ENCODE results near the gene ACIN1. TPM values are rescaled to one million over a fixed set of nuclear protein-coding genes. Genes with fewer than 3 reads are reported as not detected.

ACIN1 gene
- total and polyA plus RNA-seq, 9 of the 15 experiments (the other 6 are each of a cell fraction or from before 2014, with no cell fraction given), result 5.0 to 196 (median 129) TPM

DNA sequence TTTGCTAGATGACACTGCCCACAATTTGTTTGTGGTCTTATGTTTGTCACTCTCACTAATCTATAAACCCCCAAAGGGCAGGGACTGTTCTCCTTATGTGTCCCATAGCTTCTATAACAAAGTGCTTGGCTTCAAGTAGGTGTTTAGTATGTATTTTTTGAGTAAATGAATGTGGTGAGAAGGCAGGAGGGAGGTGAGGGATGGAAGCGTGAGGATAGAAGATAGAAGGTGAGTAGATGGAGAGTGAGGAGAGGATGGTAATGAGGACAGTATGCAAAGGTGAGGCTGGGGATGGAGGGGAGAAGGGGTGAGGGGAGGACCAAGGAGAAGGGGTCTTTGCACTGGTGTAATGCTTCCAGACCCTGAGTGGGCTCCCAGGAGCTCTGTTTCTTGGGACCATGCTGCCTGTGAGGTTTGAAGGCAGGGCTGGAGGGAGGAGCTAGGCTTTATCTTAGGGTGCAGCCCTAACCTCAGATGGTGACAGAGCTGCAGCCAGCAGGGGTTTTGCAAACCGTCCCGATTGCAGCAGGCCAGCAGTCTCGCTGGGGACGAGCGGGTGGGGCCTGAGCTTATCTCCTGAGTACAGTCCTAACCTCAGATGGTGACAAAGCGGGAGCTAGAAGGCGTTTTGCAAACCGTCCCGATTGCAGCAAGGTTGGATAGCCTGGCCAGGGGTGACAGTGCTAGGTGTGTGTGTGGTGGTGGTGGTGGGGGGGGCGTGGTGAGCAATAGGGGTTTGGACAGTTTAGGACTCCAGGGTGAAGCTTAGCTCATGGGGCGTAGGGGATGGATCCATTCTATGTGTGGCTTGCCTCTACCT lies 17.6 kb upstream of the ACIN1 start (continued):
- TF ChIP-seq NONO (IDR thresholded peaks at IDR 0.05; ENCODE audit: low read depth in 2 of 2, low read length in 1 of 2) (peak in 1 of 2 experiments; percentile 89; a peak in 1 of 4 replicates), PCBP1 (IDR thresholded peaks at IDR 0.05; ENCODE audit: low read depth, low read length, poor library complexity, severe bottlenecking) (peak; percentile 45), RBM34 (IDR thresholded peaks at IDR 0.05; ENCODE audit: borderline replicate concordance, insufficient read depth, low read length) (no peak), SMAD4 (CRISPR knock-in tag; conservative IDR thresholded peaks at IDR 0.05) (peak; percentile 96), PYGO2 (tag; IDR thresholded peaks at IDR 0.05) (peak; percentile 70), CBX1 (IDR thresholded peaks at IDR 0.05; ENCODE audit: low read depth) (0 out of 2 replicates have a peak, but pooled peaks have one; percentile 40), ATF1 (CRISPR knock-in tag; IDR thresholded peaks at IDR 0.05) (no peak), ATF1 (tag; IDR thresholded peaks at IDR 0.05) (peak; percentile 78), PHF20 (IDR thresholded peaks at IDR 0.05; ENCODE audit: partially characterized antibody) (no peak), RAD21 (CRISPR knock-in tag; conservative IDR thresholded peaks at IDR 0.05 in 1 of 2, IDR thresholded peaks at IDR 0.05 in 1 of 2) (0 out of 4 replicates have a peak, but pooled peaks of 1 of the 2 experiments have one; percentile 4), ZNF644 (tag; IDR thresholded peaks at IDR 0.05; ENCODE audit: low read depth) (peak; percentile 82), SRSF7 (optimal IDR thresholded peaks at IDR 0.05; ENCODE audit: low read depth, low read length) (no peak)
- TF ChIP-seq, protein P1, sequence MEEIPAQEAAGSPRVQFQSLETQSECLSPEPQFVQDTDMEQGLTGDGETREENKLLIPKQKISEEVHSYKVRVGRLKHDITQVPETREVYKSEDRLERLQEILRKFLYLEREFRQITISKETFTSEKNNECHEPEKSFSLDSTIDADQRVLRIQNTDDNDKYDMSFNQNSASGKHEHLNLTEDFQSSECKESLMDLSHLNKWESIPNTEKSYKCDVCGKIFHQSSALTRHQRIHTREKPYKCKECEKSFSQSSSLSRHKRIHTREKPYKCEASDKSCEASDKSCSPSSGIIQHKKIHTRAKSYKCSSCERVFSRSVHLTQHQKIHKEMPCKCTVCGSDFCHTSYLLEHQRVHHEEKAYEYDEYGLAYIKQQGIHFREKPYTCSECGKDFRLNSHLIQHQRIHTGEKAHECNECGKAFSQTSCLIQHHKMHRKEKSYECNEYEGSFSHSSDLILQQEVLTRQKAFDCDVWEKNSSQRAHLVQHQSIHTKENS (CRISPR knock-in tag; IDR thresholded peaks at IDR 0.05), result no peak
- TF ChIP-seq, protein P2, sequence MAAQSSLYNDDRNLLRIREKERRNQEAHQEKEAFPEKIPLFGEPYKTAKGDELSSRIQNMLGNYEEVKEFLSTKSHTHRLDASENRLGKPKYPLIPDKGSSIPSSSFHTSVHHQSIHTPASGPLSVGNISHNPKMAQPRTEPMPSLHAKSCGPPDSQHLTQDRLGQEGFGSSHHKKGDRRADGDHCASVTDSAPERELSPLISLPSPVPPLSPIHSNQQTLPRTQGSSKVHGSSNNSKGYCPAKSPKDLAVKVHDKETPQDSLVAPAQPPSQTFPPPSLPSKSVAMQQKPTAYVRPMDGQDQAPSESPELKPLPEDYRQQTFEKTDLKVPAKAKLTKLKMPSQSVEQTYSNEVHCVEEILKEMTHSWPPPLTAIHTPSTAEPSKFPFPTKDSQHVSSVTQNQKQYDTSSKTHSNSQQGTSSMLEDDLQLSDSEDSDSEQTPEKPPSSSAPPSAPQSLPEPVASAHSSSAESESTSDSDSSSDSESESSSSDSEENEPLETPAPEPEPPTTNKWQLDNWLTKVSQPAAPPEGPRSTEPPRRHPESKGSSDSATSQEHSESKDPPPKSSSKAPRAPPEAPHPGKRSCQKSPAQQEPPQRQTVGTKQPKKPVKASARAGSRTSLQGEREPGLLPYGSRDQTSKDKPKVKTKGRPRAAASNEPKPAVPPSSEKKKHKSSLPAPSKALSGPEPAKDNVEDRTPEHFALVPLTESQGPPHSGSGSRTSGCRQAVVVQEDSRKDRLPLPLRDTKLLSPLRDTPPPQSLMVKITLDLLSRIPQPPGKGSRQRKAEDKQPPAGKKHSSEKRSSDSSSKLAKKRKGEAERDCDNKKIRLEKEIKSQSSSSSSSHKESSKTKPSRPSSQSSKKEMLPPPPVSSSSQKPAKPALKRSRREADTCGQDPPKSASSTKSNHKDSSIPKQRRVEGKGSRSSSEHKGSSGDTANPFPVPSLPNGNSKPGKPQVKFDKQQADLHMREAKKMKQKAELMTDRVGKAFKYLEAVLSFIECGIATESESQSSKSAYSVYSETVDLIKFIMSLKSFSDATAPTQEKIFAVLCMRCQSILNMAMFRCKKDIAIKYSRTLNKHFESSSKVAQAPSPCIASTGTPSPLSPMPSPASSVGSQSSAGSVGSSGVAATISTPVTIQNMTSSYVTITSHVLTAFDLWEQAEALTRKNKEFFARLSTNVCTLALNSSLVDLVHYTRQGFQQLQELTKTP (IDR thresholded peaks at IDR 0.05; ENCODE audit: low read depth in 1 of 2, partially characterized antibody in 2 of 2), result peak; percentile 54 to 90
- TF ChIP-seq, protein P3, sequence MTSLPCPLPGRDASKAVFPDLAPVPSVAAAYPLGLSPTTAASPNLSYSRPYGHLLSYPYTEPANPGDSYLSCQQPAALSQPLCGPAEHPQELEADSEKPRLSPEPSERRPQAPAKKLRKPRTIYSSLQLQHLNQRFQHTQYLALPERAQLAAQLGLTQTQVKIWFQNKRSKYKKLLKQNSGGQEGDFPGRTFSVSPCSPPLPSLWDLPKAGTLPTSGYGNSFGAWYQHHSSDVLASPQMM (CRISPR knock-in tag; IDR thresholded peaks at IDR 0.05), result no peak
- TF ChIP-seq, protein P4, sequence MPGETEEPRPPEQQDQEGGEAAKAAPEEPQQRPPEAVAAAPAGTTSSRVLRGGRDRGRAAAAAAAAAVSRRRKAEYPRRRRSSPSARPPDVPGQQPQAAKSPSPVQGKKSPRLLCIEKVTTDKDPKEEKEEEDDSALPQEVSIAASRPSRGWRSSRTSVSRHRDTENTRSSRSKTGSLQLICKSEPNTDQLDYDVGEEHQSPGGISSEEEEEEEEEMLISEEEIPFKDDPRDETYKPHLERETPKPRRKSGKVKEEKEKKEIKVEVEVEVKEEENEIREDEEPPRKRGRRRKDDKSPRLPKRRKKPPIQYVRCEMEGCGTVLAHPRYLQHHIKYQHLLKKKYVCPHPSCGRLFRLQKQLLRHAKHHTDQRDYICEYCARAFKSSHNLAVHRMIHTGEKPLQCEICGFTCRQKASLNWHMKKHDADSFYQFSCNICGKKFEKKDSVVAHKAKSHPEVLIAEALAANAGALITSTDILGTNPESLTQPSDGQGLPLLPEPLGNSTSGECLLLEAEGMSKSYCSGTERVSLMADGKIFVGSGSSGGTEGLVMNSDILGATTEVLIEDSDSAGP (CRISPR knock-in tag; IDR thresholded peaks at IDR 0.05), result no peak

All from K562 (cell line).